22Rv1 (cell line): Measurements from ENCODE around the gene MTPN.

Experiments
- CTCF ChIP-seq: fragments of 450-650 bp; IDR thresholded peaks from 2 replicates; pipeline ENCODE4 v1.5.1; 2017; ENCODE audit warnings: mild to moderate bottlenecking
- ZFX ChIP-seq: fragments of 450-650 bp; IDR thresholded peaks from 2 replicates; pipeline ENCODE4 v1.6.1; 2017; ENCODE audit warnings: antibody characterized with exemption, borderline replicate concordance

- TF ChIP-seq CTCF (no peak), ZFX (no peak)
Observed at GRCh38 chr7:136014659-136015058, 37.5 kb upstream of the MTPN start.
